Lower leg skin (tissue), 3 donors: ENCODE measurements around the gene PDSS2.

Source experiments
- CTCF ChIP-seq, 3 donors: fragments of 450-650 bp; IDR thresholded peaks; one replicate each; pipeline ENCODE4 v1.5.1; 2016; ENCODE audit warnings: antibody characterized with exemption in 3 of 3, mild to moderate bottlenecking in 3 of 3, moderate library complexity in 2 of 3
- POLR2A ChIP-seq, 2 donors: fragments of 450-650 bp; IDR thresholded peaks; one replicate each; pipeline ENCODE4 v1.6.1; 2016 to 2017; ENCODE audit warnings: antibody characterized with exemption in 2 of 2, mild to moderate bottlenecking in 1 of 2, moderate library complexity in 1 of 2

- no peak for TF ChIP-seq CTCF (IDR thresholded peaks at IDR 0.05)
- TF ChIP-seq POLR2A (IDR thresholded peaks at IDR 0.05), result no peak
Measured at GRCh38 chr6:107443608-107444267, 15.6 kb downstream of the PDSS2 start.
